Skeletal muscle tissue (tissue), 4 donors: ENCODE data around the gene EHMT2. TPM values are rescaled to one million over a fixed set of nuclear protein-coding genes. Genes with fewer than 3 reads are reported as not detected.
"Not testable (repeated sequence)": the region's sequence is repeated elsewhere in the genome, so short reads cannot be mapped to it uniquely, and the experiment has no call there.

ENCODE experiments used
- H3K27ac ChIP-seq: one replicate; pipeline ENCODE4 v1.7.0; 2013; ENCODE audit warnings: mild to moderate bottlenecking, low read depth, low read length, inconsistent platforms
- H3K27me3 ChIP-seq, 3 donors: one replicate each; pipeline ENCODE4 v1.7.0; 2013; ENCODE audit warnings: low read length in 3 of 3; ENCODE audit not compliant: control insufficient read depth in 3 of 3, insufficient read depth in 3 of 3
- H3K36me3 ChIP-seq, 3 donors: one replicate each; pipeline ENCODE4 v1.7.0; 2013; ENCODE audit warnings: low read length in 3 of 3; ENCODE audit not compliant: control insufficient read depth in 3 of 3, insufficient read depth in 3 of 3
- H3K4me1 ChIP-seq, 3 donors: one replicate each; pipeline ENCODE4 v1.7.0; 2013; ENCODE audit warnings: low read length in 3 of 3, mild to moderate bottlenecking in 3 of 3; ENCODE audit not compliant: control insufficient read depth in 3 of 3, insufficient read depth in 3 of 3
- H3K4me3 ChIP-seq, 3 donors: one replicate each; pipeline ENCODE4 v1.7.0; 2013; ENCODE audit warnings: low read length in 3 of 3
- H3K9ac ChIP-seq, 3 donors: one replicate each; pipeline ENCODE4 v1.7.0; 2013; ENCODE audit warnings: low read length in 3 of 3, mild to moderate bottlenecking in 3 of 3, moderate library complexity in 2 of 3, low read depth in 1 of 3
- H3K9me3 ChIP-seq, 3 donors: one replicate each; pipeline ENCODE4 v1.7.0; 2013; ENCODE audit warnings: low read length in 3 of 3; ENCODE audit not compliant: control insufficient read depth in 3 of 3
- total RNA-seq: library from RNA; depleted of rRNA; stranded (reverse); fragments of >200 nt; gene quantifications from one replicate; pipeline ENCODE4 v1.2.3, GENCODE V29; 2014
- donor health status: Osteomylitis.

EHMT2 gene
- total RNA-seq, 1 donor from 2014 or later: 24.0 TPM

DNA sequence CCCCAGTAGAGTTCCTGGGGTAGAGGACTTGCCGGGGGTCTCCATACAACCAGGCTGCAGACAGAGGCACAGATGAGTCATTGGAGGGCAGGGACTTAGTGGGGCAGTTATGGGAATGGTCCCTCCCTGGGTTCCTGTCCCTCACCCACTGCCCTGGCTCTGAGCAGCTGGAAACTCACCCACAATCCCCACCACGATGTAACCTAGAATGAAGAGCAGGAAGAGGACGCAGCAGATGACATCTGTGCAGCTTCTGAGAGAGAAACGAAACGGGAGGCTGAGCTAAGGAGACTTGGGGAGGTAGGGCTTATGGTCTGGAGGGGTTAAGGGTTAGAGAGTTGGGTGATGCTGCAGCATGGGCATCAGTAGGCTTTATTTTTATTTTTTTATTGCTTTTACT, 21.6 kb downstream of the EHMT2 start:
- Histone ChIP-seq H3K9me3 (no peaks in the 10 kb centered on the region), H3K9ac (no peak overlapping the region), H3K36me3 (peaks cover 11 to 14% (median 11%) of the 10 kb centered on the region in 3 donors), H3K4me3 (no peak overlapping the region), H3K27me3 (no peaks in the 10 kb centered on the region), H3K27ac (no peak overlapping the region), H3K4me1 (peaks cover 0 to 3% (median 0%) of the 10 kb centered on the region in 3 donors)

DNA sequence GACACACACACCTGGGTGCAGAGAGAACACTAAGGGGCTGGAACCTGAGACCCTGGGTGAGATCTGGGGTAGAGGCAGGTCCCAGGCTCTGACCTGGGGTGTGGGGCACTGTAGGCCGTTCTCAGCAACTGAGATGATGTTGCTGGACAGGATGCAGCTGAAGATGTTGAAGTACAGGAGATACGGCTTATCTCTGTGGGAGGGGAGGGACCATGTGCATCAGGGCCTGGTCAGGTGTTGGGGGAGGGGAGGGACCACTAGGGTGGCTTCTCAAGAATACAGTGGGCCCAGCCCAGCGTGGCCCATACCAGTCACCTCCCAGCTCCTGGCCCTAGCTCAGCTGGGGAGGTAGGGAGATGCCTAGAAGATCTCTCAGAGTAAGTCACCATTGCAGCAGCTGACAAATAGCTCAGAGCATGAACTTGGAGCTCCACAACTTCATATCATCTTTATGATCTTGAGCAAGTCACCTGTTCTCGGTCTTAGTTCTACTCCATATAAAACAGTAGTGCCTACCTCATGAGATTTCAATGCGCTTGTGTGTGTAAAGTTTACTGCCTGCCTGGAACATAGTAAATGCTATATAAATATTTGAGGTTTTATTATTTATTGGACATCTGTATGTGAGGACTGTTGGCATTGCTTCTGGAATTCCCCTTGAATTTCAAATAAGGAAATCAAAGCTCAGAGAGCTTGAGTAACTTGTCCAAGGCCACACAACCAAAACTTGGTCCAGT, 22.5 kb downstream of the EHMT2 start:
- Histone ChIP-seq H3K27ac (no peak overlapping the region), H3K36me3 (peaks cover 4 to 6% (median 5%) of the 10 kb centered on the region in 3 donors), H3K4me1 (peaks cover 0 to 3% (median 0%) of the 10 kb centered on the region in 3 donors), H3K9me3 (no peaks in the 10 kb centered on the region), H3K9ac (no peak overlapping the region), H3K27me3 (peaks cover 0 to 3% (median 0%) of the 10 kb centered on the region in 3 donors), H3K4me3 (no peak overlapping the region)

DNA sequence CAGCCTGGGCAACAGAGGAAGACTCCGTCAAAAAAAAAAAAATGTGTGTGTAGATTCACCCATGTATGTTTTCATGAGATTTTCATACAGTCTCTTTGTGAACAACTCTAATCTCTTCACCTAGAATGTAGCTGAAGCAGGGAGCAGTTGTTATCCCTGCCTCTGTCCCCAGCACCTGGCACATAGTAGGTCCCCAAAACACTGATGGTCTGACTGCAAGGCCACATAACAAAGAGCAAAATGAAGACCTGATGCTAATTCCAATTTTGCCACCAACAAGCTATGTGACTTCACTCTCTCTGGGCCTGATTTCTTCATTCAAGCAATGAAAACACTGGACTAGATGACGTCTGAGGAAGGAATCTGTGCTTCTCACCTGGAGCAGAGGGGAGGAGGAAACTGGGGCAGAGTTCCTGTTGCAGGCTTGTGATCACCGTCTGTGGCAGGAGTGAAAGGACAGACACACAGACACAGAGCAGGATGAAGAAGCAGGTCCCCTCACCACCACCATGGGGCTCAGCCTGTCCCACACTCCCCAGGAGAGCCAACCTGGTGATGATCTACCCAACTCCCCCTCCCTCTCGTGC, 23.3 kb downstream of the EHMT2 start:
- H3K4me3 ChIP-seq: no peak overlapping the region
- peaks cover 0 to 3% (median 0%) of the 10 kb centered on the region in 3 donors for H3K4me1 ChIP-seq
- H3K27me3 ChIP-seq: peaks cover 0 to 5% (median 0%) of the 10 kb centered on the region in 3 donors
- no peak overlapping the region for H3K9ac ChIP-seq
- H3K9me3 ChIP-seq: no peaks in the 10 kb centered on the region
- H3K27ac ChIP-seq: no peak overlapping the region
- H3K36me3 ChIP-seq: no peaks in the 10 kb centered on the region

DNA sequence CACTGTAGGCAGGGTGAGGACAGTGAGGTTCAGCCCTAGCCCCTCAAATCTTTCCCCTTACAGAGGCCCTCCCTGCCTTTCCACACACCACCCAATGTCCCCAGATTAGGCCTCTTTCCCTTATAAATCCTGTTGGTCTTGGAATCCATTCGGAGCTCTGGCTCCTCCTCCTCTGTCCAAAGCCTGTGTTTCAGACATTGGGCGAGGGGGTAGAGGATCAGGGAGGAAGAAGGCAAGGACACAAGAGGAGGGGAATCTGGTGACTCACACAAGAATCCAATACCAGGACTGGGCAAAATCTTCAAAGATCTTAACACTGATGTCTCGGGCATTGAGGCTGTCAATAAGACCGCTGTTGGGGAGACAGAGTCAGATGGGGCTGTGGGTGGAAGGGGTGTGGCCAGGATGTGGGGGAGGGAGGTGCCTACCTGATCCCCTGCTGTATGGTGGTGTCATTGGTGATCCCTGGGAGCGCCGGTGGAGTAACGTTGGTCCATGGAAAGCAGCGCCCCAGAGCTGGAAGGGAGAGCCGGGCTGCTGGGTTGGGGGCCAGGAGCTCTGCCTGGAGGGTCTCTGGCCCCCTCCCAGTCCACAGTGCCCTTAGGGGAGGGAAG, 26.3 kb downstream of the EHMT2 start:
- Histone ChIP-seq H3K9me3 (no peaks in the 10 kb centered on the region), H3K27ac (no peak overlapping the region), H3K4me1 (no peaks in the 10 kb centered on the region), H3K27me3 (peaks cover 0 to 5% (median 0%) of the 10 kb centered on the region in 3 donors), H3K9ac (no peak overlapping the region), H3K36me3 (no peaks in the 10 kb centered on the region), H3K4me3 (no peak overlapping the region)

DNA sequence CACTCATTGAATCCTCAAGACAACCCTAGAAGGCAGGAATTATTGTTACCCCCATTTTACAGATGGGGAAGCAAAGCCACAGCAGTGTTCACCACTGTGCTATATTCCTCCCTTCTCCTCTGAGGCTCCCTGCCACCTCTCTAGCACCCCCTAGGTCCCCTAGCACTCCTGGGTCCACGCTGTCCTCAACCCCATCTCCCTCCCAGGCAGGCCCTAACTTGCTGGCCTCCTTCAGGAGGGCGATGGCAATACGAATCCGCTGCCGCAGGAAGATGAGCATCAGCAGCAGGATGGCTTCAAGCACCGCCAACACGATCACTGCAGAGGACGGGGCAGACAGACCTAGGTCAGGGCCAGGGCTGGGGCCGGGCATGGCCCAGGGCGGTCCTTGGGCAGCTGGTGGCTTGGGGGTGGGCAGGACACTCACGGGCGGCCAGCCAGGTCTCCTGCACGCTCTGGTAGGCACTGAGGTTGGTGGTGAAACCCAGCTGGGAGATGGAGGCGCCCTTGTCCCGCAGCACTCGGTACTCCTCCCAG, 27.0 kb downstream of the EHMT2 start:
- Histone ChIP-seq H3K9me3 (no peaks in the 10 kb centered on the region), H3K4me1 (no peaks in the 10 kb centered on the region), H3K36me3 (no peaks in the 10 kb centered on the region), H3K27ac (no peak overlapping the region), H3K27me3 (peaks cover 0 to 5% (median 0%) of the 10 kb centered on the region in 3 donors), H3K4me3 (no peak overlapping the region), H3K9ac (no peak overlapping the region)

DNA sequence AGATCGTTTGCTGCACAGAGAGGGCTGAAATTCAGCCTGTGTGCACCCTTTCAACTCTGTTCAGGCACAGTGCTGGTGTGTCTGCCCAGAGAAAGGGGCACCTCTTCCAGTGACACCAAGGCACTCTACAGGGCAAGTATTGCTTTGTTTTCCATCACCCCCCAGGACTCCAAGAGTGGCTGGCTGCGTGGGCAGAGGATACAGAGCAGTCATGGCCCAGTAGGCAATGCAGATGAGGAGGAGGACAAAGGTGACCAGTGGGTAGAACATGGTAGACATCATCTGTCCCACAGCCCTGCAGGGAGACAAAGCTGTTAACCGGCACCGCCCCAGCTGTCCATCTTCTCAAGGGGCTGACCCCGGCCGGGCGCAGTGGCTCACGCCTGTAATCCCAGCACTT, 28.2 kb downstream of the EHMT2 start:
- Histone ChIP-seq H3K36me3 (no peaks in the 10 kb centered on the region), H3K9me3 (no peaks in the 10 kb centered on the region), H3K9ac (peak overlapping the region in 1 of 3 donors; percentile 33), H3K27me3 (peaks cover 0 to 5% (median 0%) of the 10 kb centered on the region in 3 donors), H3K4me1 (peaks cover under 1 to 2% (median 2%) of the 10 kb centered on the region in 3 donors), H3K4me3 (no peak overlapping the region), H3K27ac (no peak overlapping the region)

DNA sequence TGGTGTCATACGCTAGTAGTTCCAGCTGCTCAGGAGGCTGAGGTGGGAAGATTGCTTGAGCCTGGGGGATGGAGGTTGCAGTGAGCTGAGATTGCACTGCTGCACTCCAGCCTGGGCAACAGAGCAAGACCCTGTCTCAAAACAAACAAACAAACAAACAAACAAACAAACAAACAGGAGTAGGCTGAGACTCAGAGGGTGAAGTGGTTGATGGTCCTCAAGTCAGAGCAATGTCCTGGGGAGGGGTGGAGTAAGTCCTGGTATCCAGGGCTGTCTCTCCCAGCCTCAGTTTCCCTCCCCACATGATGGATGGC, 28.9 kb downstream of the EHMT2 start:
- not testable (repeated sequence) for H3K36me3 ChIP-seq, H3K9me3 ChIP-seq, H3K27ac ChIP-seq, H3K4me1 ChIP-seq, H3K27me3 ChIP-seq, H3K9ac ChIP-seq, H3K4me3 ChIP-seq

DNA sequence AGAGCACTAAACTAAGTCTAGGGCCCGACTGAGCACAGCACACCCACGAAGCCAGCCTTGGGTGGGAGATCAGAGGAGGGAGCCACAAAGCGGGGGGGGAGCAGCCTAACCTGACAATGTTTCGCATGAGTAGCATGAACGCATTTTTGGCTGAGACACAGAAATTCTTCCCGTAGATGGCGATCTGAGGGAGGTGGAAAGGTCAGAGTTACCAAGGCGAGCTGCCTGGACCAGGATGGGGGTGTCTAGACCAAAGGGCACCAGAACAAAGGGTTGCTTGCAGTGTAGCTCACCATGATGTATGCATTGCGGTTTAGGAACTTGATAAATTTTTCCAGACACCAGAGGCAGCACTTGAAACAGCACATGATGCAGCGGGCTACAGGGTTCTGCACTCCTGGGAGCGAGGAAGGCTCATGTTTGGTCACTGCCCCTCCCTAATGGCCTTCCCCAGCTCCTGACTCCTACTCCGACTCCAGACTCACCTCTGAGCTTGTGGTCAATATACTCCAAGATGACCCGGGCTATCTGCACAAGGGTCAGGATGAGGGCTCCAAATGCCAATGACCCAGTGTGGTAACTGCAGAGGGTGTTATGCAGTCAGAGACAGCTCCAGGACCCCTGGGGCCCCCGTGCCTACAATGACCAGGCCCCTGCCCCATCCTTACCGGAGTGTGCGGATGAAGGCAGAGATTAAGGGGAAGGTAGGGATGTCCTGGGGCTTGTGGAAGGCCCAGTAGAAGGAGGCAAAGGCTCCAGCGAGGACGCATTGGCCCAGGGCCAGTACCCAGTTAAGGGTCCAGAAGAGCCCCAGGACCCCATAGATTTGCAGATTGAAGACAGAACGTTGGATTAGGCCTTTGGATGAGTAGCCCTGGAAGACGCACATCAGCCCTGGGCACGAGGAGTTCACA, 32.0 kb downstream of the EHMT2 start:
- H3K36me3 ChIP-seq: peaks cover 4 to 7% (median 4%) of the 10 kb centered on the region in 3 donors

DNA sequence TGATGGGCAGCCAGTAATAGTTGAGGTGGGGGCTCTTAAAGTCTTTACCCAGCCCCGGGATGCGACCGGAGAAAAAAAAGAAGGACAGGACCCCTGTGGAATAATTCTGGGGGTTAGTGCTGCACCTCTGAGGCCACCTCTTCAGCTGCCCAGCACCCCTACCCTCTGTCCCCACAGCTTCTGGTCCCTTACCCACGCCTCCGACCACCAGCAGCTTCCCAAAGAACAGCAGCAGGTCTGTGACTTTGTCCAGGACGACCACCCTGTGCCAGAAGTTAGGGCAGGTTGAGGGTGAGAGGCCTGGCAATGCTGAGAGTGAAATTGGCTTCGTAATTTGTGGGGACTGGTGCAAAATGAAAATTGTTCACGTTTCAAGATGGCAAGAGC, 32.7 kb downstream of the EHMT2 start:
- Histone ChIP-seq H3K27ac (no peak overlapping the region), H3K4me3 (no peak overlapping the region), H3K9ac (no peak overlapping the region), H3K27me3 (peaks cover 0 to 3% (median 0%) of the 10 kb centered on the region in 3 donors), H3K36me3 (peaks cover 10 to 13% (median 11%) of the 10 kb centered on the region in 3 donors), H3K4me1 (peaks cover 21 to 26% (median 22%) of the 10 kb centered on the region in 3 donors), H3K9me3 (no peaks in the 10 kb centered on the region)

More for the DNA sequence above, 32.0 kb downstream of the EHMT2 start:
- H3K4me3 ChIP-seq: no peak overlapping the region
- no peak overlapping the region for H3K9ac ChIP-seq
- H3K9me3 ChIP-seq: no peaks in the 10 kb centered on the region
- no peak overlapping the region for H3K27ac ChIP-seq
- H3K4me1 ChIP-seq: peaks cover 20 to 26% (median 21%) of the 10 kb centered on the region in 3 donors
- peaks cover 0 to 5% (median 0%) of the 10 kb centered on the region in 3 donors for H3K27me3 ChIP-seq
